Endothelial cell of umbilical vein (primary cell): Measurements from ENCODE around the gene ARHGEF7. TPM values are rescaled to one million over a fixed set of nuclear protein-coding genes. Genes with fewer than 3 reads are reported as not detected.

Experiments used
- BruUV-seq: library from RNA; stranded (reverse); fragments of 400-500 nt; replicated peaks from 2 replicates; lab custom pipeline; 2021; lab: Mats Ljungman, UMichigan
- CTCF ChIA-PET: fragments of 300-600, 350-600 bp; sonication (Branson Sonifier 250); formaldehyde crosslinking; loops from one replicate; lab custom pipeline; 2021; ENCODE audit warnings: antibody characterized with exemption, inconsistent platforms; lab: Charles Lee
- POLR2A ChIA-PET: fragments of 300-600, 350-600 bp; sonication (Branson Sonifier 250); formaldehyde crosslinking; loops from one replicate; lab custom pipeline; 2021; ENCODE audit warnings: antibody characterized with exemption, inconsistent platforms; lab: Charles Lee
- DNase-seq: peaks from one replicate; pipeline ENCODE4 v3.0.0-alpha.2; 2011; ENCODE audit warnings: low read depth, low spot score
- FAIRE-seq: peaks from 2 replicates; lab custom pipeline; 2011; peaks lifted over from hg19 to GRCh38; lab: Jason Lieb, UNC
- H2AFZ ChIP-seq: 2 replicates; pipeline ENCODE4 v1.6.0; 2012; ENCODE audit warnings: low read depth, low read length, control low read depth, inconsistent platforms
- H3K27ac ChIP-seq: 2 replicates; pipeline ENCODE4 v1.5.1; 2011; ENCODE audit warnings: low read depth, mild to moderate bottlenecking, control low read depth, low read length, moderate library complexity; ENCODE audit not compliant: insufficient read depth
- H3K27me3 ChIP-seq, 2 experiments: 2 replicates each; pipeline versions ENCODE4 v1.6.0 to v1.6.1; 2011; ENCODE audit warnings: low read length in 2 of 2, mixed read lengths in 1 of 2; ENCODE audit not compliant: control insufficient read depth in 2 of 2, insufficient read depth in 2 of 2
- H3K36me3 ChIP-seq, 2 experiments: 2 replicates in 1 of 2; 3 replicates in 1 of 2; pipeline ENCODE4 v1.5.1; 2011; ENCODE audit warnings: low read length in 2 of 2, mild to moderate bottlenecking in 1 of 2, moderate library complexity in 1 of 2; ENCODE audit not compliant: control insufficient read depth in 2 of 2, insufficient read depth in 2 of 2; ENCODE audit errors: extremely low read depth in 1 of 2
- H3K4me1 ChIP-seq: 3 replicates; pipeline ENCODE4 v1.5.1; 2011; ENCODE audit warnings: mild to moderate bottlenecking, low read length; ENCODE audit not compliant: control insufficient read depth, insufficient read depth; ENCODE audit errors: extremely low read depth
- H3K4me2 ChIP-seq: 2 replicates; pipeline ENCODE4 v1.6.1; 2011; ENCODE audit warnings: low read length, control low read depth, mixed read lengths; ENCODE audit not compliant: insufficient read depth
- H3K4me3 ChIP-seq, 3 experiments: fragments of 200-600 bp in 1 of 3; sonication (generic), shearing (Covaris generic) in 1 of 3; replicated peaks in 1 of 3; 2 replicates each; pipeline ENCODE4 v1.5.1; 2011 to 2016; ENCODE audit warnings: control low read depth in 3 of 3, low read length in 3 of 3, mild to moderate bottlenecking in 2 of 3, inconsistent platforms in 1 of 3, low read depth in 1 of 3, moderate library complexity in 1 of 3; ENCODE audit not compliant: insufficient read depth in 1 of 3
- H3K79me2 ChIP-seq: 2 replicates; pipeline ENCODE4 v1.6.0; 2012; ENCODE audit warnings: low read length, inconsistent platforms; ENCODE audit not compliant: control insufficient read depth, insufficient read depth
- H3K9ac ChIP-seq: replicated peaks from 2 replicates; pipeline ENCODE3; 2011; ENCODE audit warnings: low read length, control low read depth; ENCODE audit not compliant: insufficient read depth; ENCODE audit errors: extremely low read depth
- H3K9me1 ChIP-seq: replicated peaks from 3 replicates; pipeline ENCODE4 v1.6.0; 2011; ENCODE audit warnings: mild to moderate bottlenecking, low read length; ENCODE audit not compliant: control insufficient read depth, insufficient read depth; ENCODE audit errors: extremely low read depth
- H3K9me3 ChIP-seq: replicated peaks from 2 replicates; pipeline ENCODE4 v1.5.1; 2012; ENCODE audit warnings: low read length, inconsistent platforms; ENCODE audit not compliant: control insufficient read depth, insufficient read depth
- H4K20me1 ChIP-seq: replicated peaks from 2 replicates; pipeline ENCODE3; 2011; ENCODE audit warnings: mild to moderate bottlenecking, low read length; ENCODE audit not compliant: control insufficient read depth, insufficient read depth; ENCODE audit errors: extremely low read depth
- EZH2 ChIP-seq: IDR thresholded peaks from 2 replicates; pipeline ENCODE4 v1.6.1; 2012; ENCODE audit warnings: borderline replicate concordance, low read depth, mild to moderate bottlenecking, moderate library complexity, low read length, inconsistent platforms; ENCODE audit not compliant: severe bottlenecking
- FOS ChIP-seq: IDR thresholded peaks from 2 replicates; pipeline ENCODE4 v1.6.1; 2011; ENCODE audit warnings: mild to moderate bottlenecking, low read length, moderate library complexity, borderline replicate concordance; ENCODE audit not compliant: insufficient read depth
- GATA2 ChIP-seq: IDR thresholded peaks from 2 replicates; pipeline ENCODE4 v1.7.0; 2011; ENCODE audit warnings: low read depth, mild to moderate bottlenecking, moderate library complexity, mixed read lengths, low read length; ENCODE audit not compliant: insufficient read length, insufficient read depth
- JUN ChIP-seq: IDR thresholded peaks from 2 replicates; pipeline ENCODE4 v1.6.1; 2011; ENCODE audit warnings: borderline replicate concordance, low read depth; ENCODE audit not compliant: insufficient read length, insufficient read depth
- MYC ChIP-seq: IDR thresholded peaks from one replicate; pipeline ENCODE4 v1.6.1; 2011; ENCODE audit warnings: mild to moderate bottlenecking, low read depth, low read length
- POLR2A ChIP-seq: IDR thresholded peaks from 2 replicates; pipeline ENCODE4 v1.6.1; 2012; ENCODE audit warnings: low read depth, mild to moderate bottlenecking, control low read depth, low read length
- POLR2AphosphoS5 ChIP-seq: IDR thresholded peaks from 2 replicates; pipeline ENCODE4 v1.6.1; 2012; ENCODE audit warnings: low read depth, mild to moderate bottlenecking, control low read depth, low read length, moderate library complexity; ENCODE audit not compliant: insufficient read depth
- dilution Hi-C: fragments of 300-500 bp; cut with MboI; formaldehyde crosslinking; loops from one replicate; pipeline ENCODE4 v1.15.0; 2019; ENCODE audit warnings: low sequenced_read_pairs; ENCODE audit not compliant: extremely low pct_ligation_motif_present
- intact Hi-C: fragments of 100-400 bp; cut with micrococcal nuclease; formaldehyde crosslinking; loops from one replicate; pipeline ENCODE4 v1.10.0; 2022
- polyA plus RNA-seq, 4 experiments: library from polyadenylated mRNA; depleted of rRNA in 3 of 4; stranded (reverse) in 3 of 4; unstranded in 1 of 4; fragments of >200 nt; gene quantifications; 2 replicates each; pipeline versions ENCODE4 v1.2.1 to v1.2.3, GENCODE V29; 2011 to 2012; ENCODE audit warnings: missing spikeins in 1 of 4
- total RNA-seq: library from RNA; stranded (reverse); gene quantifications from 2 replicates; pipeline ENCODE4 v1.2.3, GENCODE V29; 2021
- TF ChIP-seq, protein P1 (sequence below), 2 donors: IDR thresholded peaks; 1 replicate in 1 of 2; 2 replicates in 1 of 2; pipeline ENCODE4 v1.5.1; 2011; ENCODE audit warnings: low read length in 2 of 2, mild to moderate bottlenecking in 2 of 2, moderate library complexity in 2 of 2, control low read depth in 1 of 2, inconsistent platforms in 1 of 2, low read depth in 1 of 2; ENCODE audit not compliant: insufficient read depth in 1 of 2; ENCODE audit errors: extremely low read depth in 1 of 2
- TF ChIP-seq, protein P2 (sequence below): IDR thresholded peaks from 2 replicates; pipeline ENCODE4 v1.6.1; 2011; ENCODE audit not compliant: insufficient read depth, insufficient read length

Gene ARHGEF7
- total and polyA plus RNA-seq, 2 donors (not counting 3 experiments of a cell fraction or from before 2014, with no cell fraction given) = 94.9 to 155 TPM

GRCh38 chr13:111265006-111265700, 150.0 kb downstream of the ARHGEF7 start:
- no peak overlapping the region for H3K9ac ChIP-seq
- DNase-seq (no peak), FAIRE-seq (no peak)
- H3K27me3 ChIP-seq = no peaks in the 10 kb centered on the region
- H3K9me1 ChIP-seq = no peaks in the 10 kb centered on the region
- intact Hi-C loops (no loop called here), dilution Hi-C loops (no loop called here)
- H3K36me3 ChIP-seq = peaks cover 20 to 39% of the 10 kb centered on the region in 2 experiments
- ChIA-PET POLR2A (no interaction called here), CTCF (interaction anchor here (1.9 to 2.1 kb wide), 2 partner anchors 11 to 198 kb away, joined by 5 to 7 read pairs; no protein-coding TSS in a partner anchor)
- BruUV-seq = no TSS peak
- peaks cover 4% of the 10 kb centered on the region for H4K20me1 ChIP-seq
- H2AFZ ChIP-seq = no peak overlapping the region
- H3K4me2 ChIP-seq = no peak overlapping the region
- H3K4me3 ChIP-seq = no peak overlapping the region
- TF ChIP-seq, protein P1, sequence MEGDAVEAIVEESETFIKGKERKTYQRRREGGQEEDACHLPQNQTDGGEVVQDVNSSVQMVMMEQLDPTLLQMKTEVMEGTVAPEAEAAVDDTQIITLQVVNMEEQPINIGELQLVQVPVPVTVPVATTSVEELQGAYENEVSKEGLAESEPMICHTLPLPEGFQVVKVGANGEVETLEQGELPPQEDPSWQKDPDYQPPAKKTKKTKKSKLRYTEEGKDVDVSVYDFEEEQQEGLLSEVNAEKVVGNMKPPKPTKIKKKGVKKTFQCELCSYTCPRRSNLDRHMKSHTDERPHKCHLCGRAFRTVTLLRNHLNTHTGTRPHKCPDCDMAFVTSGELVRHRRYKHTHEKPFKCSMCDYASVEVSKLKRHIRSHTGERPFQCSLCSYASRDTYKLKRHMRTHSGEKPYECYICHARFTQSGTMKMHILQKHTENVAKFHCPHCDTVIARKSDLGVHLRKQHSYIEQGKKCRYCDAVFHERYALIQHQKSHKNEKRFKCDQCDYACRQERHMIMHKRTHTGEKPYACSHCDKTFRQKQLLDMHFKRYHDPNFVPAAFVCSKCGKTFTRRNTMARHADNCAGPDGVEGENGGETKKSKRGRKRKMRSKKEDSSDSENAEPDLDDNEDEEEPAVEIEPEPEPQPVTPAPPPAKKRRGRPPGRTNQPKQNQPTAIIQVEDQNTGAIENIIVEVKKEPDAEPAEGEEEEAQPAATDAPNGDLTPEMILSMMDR (IDR thresholded peaks at IDR 0.05; ENCODE audit: extremely low read depth in 1 of 2, insufficient read depth in 1 of 2, low read depth in 1 of 2, low read length in 2 of 2) = no peak
- TF ChIP-seq GATA2 (no peak), FOS (no peak), JUN (no peak), POLR2A (no peak), MYC (no peak), EZH2 (no peak), POLR2AphosphoS5 (no peak)
- TF ChIP-seq, protein P2, sequence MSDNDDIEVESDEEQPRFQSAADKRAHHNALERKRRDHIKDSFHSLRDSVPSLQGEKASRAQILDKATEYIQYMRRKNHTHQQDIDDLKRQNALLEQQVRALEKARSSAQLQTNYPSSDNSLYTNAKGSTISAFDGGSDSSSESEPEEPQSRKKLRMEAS = no peak
- no peaks in the 10 kb centered on the region for H3K9me3 ChIP-seq
- peaks cover 29% of the 10 kb centered on the region for H3K79me2 ChIP-seq
- no peaks in the 10 kb centered on the region for H3K4me1 ChIP-seq
- H3K27ac ChIP-seq = no peak overlapping the region
